ENCODE data around the gene KANTR. TPM values are rescaled to one million over a fixed set of nuclear protein-coding genes. Genes with fewer than 3 reads are reported as not detected.

The KANTR gene
- total RNA-seq, 2 donors from 2014 or later, result 3.3 to 6.0 TPM

GRCh38 chrX:53071604-53072417, 22.1 kb upstream of the KANTR start:
- Histone ChIP-seq H3K4me1 (no peaks in the 10 kb centered on the region), H3K4me3 (peak overlapping the region; percentile 5 to 38), H3K27ac (peak overlapping the region; percentile 68 to 78), H3K27me3 (no peaks in the 10 kb centered on the region), H3K36me3 (no peaks in the 10 kb centered on the region), H3K9me3 (no peaks in the 10 kb centered on the region)
- DNase-seq (ENCODE audit: low spot score), result peak; percentile 87
- TF ChIP-seq CTCF (IDR thresholded peaks at IDR 0.05), result peak; percentile 41 to 77

- no peaks in the 10 kb centered on the region for H3K36me3 ChIP-seq
- H3K9me3 ChIP-seq, result no peaks in the 10 kb centered on the region
- peak overlapping the region; percentile 68 to 78 for H3K27ac ChIP-seq
- H3K4me1 ChIP-seq, result no peaks in the 10 kb centered on the region
- H3K27me3 ChIP-seq, result no peaks in the 10 kb centered on the region
- TF ChIP-seq CTCF (IDR thresholded peaks at IDR 0.05), result no peak
- DNase-seq (ENCODE audit: low spot score), result no peak
- H3K4me3 ChIP-seq, result peak overlapping the region in 1 of 2 donors; percentile 38
These were observed 21.4 kb upstream of the KANTR start for GRCh38 chrX:53072418-53073114.

GRCh38 chrX:53073115-53073586, 20.8 kb upstream of the KANTR start:
- TF ChIP-seq CTCF (IDR thresholded peaks at IDR 0.05), result no peak
- H3K27ac ChIP-seq, result peak overlapping the region; percentile 68 to 78
- no peak for DNase-seq (ENCODE audit: low spot score)

GRCh38 chrX:53075011-53075410, 18.9 kb upstream of the KANTR start:
- Histone ChIP-seq H3K9me3 (no peaks in the 10 kb centered on the region), H3K27me3 (no peaks in the 10 kb centered on the region), H3K36me3 (no peaks in the 10 kb centered on the region), H3K27ac (no peak overlapping the region), H3K4me1 (no peaks in the 10 kb centered on the region), H3K4me3 (no peak overlapping the region)
- no peak for DNase-seq (ENCODE audit: low spot score)
- TF ChIP-seq CTCF (IDR thresholded peaks at IDR 0.05), result no peak

More at GRCh38 chrX:53073115-53073586, 20.8 kb upstream of the KANTR start:
- H3K36me3 ChIP-seq, result no peaks in the 10 kb centered on the region
- H3K9me3 ChIP-seq, result no peaks in the 10 kb centered on the region
- no peaks in the 10 kb centered on the region for H3K4me1 ChIP-seq
- H3K27me3 ChIP-seq, result no peaks in the 10 kb centered on the region
- no peak overlapping the region for H3K4me3 ChIP-seq

GRCh38 chrX:53076671-53077070, 17.3 kb upstream of the KANTR start:
- H3K27me3 ChIP-seq, result no peaks in the 10 kb centered on the region
- no peak for TF ChIP-seq CTCF (IDR thresholded peaks at IDR 0.05)

More at GRCh38 chrX:53076671-53077070, 17.3 kb upstream of the KANTR start:
- Histone ChIP-seq H3K9me3 (no peaks in the 10 kb centered on the region), H3K4me3 (no peak overlapping the region), H3K36me3 (no peaks in the 10 kb centered on the region), H3K27ac (no peak overlapping the region), H3K4me1 (no peaks in the 10 kb centered on the region)
- DNase-seq (ENCODE audit: low spot score), result no peak
